ENCODE results near the gene TBC1D2B.

The TBC1D2B gene

DNA sequence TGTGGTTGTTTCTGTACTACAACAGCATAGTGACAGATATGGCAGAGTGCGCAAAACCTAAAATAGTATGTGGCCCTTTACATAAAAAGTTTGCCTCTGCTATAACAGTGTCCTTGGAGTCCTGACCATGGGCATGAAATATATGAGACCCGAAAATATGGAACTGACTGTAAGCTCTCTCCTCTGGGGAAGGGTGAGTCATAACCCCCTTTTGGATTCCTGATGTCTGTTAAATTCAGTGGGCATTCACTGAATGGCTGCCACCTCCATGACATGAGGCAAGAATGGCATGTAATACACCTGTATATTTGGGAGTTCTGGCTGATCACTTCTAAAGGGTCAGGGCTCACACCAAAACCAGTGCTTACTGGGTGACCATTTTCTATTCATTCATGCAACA is 6.1 kb downstream of the TBC1D2B start:
- no peak for DNase-seq

DNA sequence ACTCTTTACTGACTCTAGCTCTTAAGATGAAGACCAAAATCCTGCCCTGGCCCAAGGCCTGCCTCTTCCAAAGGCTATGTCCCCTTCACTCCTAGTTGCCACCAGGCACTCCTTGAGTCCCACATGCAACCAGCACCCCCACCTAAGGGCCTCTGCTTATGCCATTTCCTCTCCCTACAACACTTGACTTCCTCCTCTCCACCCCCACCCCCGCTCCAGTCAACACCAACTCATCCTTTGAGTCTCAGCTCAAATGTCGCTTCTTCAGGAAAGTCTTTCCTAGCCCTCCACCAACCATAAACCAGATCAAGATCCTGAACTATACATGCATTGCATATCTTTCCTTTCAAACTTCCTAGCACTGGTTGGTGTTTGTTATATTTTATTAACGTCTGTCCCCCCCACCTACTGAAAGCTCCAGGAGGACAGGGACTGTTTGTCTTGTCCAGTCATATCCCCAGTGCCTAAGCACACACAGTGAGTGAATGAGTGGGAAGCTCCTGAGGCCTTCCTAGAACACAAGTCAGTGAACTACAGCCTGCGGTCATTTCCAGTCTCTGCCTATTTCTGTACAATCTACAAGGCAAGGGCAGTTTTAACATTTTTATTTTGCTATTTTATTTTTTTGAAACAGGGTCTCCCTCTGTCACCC is 7.3 kb downstream of the TBC1D2B start:
- DNase-seq, result no peak

DNA sequence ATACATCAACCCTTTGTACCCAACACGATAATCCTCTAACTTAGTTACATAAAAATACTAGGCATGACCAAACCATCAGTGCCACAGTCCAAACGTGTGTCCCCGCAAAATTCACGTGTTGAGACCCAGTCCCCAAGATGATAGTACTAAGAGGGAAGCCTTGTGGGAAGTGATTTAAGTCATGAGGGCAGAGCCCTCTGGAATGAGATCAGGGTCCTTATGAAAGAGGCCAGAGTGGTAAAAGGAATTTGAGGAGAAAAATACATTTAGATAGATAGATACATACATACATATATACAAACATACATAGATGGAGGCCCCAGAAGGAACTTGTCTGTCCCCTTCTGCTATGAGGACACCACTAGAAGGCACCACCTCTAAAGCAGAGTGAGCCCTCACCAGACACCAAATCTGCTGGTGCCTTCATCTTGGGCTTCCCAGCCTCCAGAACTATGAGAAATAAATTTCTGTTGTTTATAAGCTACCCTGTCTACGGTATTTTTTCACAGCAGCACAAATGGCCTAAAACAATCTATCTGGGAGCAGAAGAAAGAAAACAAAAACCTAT is 8.0 kb downstream of the TBC1D2B start:
- DNase-seq, result no peak

DNA sequence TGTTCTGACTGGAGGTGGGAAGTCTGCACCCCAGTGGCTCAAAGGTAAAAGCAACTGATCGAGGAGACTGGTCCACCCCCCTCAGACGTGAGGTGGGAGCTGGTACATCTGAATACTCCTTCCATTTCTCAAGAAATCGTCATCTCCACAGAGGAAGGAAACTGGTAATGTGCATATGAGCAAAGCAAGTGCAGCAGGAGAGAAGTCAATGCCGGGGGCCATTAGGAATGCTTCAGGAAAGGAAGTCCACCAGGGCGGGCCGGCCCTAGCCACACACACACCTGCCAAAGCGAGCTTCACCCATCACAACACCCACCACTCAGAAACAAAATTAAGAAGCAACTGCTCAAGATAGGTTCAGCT is 8.5 kb downstream of the TBC1D2B start:
- DNase-seq, result no peak

DNA sequence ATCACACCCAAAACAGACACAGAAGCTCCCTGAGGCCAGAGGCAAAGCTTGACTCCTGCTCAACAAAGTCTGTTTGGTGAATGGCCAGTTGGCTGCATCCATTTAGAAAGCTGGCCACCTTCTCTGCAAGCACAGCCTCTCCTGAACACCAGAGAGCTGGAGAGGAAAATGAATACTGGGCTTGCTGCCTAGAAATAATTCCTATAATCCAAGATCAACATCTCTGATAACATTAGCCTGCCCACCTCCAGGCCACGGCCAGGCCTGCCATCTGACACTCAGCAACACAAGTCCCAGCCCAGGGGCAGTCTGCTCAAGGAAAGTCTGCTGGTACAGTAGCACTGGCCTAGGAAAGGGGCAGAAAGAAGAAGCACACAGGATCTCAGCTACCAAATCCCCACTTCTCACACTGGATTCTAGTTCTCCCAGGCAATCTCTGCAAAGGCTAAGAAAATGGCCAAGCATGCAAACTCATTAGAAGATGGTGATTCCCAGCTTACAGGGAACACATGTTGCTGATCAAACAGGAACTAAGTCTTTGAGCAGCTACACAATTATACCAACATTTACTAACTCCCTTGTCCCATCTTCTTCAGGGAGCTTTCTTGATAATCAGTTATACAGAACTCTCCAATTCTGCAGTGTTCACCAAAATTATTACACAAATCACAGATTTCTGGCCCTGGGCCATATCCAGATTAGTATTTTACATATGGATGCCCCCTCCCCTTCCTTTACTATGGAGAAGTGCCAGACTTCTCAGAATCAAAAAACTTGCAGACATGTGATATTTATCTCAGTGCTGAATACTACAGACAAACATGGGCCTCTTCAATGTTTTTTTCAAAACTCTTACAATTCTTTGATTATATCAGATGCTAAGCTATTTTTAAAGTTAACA is 9.9 kb downstream of the TBC1D2B start:
- DNase-seq, result no peak

DNA sequence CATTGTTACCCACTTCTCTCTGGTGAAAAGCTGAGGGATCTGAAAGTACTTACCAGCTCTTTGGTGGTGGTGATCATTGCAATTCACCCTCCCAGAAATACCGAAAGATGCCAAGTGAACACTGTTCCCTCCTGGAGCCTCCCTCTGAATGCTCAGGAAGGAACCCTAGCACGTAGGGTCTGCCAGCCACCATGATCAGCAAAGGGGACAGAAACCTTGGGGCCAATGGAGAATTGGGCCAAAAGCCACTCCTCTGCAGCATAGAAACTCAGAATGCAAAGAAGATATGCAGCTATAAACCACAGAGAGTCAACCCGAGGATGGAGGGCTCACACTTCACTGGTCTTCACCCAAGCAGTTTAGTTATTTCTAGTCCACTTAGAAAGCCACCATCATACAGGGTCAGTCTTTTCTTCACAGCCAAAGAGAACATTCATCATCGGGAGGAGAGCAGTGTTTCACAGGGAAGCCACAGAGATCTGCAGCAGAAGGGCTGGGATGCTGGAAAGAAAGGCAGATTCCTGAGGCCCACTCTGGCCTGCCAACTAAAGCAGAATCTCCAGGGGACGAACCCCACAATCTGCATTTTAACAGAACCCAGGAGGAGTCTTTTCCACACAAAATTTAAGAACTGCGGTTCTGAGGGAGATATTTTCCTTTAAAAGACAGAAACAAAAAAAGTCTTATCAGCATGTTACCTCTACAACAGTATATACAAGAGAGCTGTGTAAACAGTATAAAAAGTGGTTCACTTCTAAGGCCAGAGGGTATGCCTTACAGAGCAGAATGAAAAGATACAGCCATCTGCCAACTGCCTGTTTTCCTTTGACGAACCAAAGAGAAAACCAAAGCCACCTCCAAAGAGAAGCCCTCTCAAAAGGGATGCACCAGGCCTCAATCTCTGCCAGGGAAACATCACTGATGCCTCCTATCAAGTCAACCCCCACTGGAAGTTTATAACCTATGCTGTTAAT is 11.3 kb downstream of the TBC1D2B start:
- no peak for DNase-seq

DNA sequence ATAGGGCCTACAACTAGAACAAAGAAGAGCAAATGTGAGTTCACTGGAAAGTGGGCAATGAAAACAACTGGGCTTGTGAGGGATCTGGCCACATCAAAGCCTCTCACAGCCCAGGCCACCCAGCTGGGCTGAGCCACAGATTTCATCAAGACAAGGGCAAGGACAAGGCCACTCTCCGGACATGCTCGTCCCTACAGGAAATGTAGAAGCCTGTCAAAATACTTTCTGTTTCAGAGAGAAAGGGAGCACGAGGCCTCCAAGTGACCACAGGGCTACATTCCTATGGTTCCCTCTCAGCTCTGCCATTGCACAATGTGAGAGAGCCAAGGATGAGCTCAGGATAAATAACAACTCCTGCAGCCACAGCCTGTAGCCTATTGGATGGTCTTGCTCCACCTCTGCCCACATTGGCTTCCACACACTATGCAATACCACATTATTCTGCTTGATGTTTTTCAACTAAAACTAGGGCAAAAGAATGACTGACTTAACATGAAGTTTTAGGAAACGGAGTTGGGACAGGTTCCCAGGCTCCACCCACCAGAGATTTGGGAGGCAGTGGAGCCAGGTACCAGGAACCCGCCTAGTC is 12.1 kb downstream of the TBC1D2B start:
- DNase-seq, result no peak

DNA sequence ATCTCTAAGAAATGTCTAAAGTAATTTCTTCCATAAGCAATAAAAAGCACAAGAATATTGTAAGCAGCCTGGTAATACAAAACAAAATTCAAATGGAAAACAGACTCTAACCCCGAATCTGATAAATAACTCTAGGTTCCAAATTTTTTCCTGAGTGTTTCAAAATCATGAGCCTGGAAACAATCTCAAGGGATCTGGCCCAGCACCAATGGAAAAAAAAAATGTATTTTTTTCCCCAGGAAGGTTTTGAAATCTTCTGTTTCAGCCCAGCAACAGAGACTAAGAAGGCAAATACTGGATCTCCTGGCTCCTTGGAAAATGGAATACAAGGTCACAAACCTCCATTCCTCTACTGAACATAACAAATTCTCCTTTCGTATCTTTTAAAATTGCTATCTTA is 13.0 kb downstream of the TBC1D2B start:
- no peak for DNase-seq

DNA sequence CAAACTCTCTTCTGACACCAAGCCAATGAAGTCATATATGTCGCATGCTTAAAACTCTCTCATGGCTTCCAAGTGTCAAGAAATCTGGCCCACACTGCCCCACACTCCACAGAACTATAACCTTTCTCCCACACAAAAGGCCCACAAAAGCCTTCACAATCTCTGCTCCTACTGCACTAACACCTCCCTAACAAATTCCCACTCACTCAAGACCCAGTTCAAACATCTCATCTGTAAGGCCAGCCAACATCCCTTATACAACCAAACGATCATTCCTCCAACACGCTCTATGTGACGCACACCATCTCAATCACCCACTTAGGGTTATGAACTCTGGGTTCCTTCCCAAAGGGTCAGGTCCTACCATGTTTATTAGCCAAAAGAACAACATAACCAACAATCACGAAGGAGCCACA is 13.5 kb downstream of the TBC1D2B start:
- DNase-seq, result no peak

DNA sequence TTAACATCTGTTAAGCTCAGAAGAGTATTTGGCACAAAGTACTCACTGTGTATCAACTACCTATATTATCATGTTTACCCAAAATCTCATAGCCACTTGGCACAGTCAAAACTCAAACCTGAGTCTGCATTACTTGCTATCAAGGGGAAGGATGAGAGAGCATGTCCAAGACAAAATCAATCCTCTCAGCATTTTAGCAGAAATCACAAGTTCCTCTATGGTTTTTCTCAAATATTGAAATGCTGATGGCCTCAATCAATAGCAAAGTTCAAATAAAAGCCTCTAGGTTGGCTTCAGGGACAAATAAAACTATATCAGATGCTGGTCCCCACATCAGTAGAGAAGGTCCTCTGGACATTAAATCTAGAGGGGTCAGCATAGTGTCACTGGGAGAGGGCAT is 14.3 kb downstream of the TBC1D2B start:
- no peak for DNase-seq

DNA sequence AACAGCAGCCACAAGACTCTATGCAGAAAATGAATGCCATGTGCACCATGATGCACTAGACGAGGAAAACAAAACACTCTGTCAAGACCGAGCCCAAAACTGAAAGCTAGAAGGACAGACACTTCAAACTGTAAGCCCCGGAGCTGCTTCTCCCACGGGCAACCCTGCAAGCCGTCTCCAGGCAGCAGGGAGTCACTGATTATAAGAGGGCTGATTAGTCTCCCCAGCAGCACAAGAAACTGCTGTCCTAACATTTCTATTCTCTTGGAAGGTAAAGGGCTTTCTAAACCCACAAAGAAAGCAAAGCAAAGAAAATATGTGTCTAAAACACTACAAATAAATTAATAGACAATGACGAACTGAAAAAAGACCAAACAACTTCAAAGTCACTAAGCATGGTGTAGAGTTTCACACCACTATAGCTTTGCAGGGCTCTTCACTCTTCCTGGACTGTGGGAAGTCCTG is 15.5 kb downstream of the TBC1D2B start:
- DNase-seq, result no peak

DNA sequence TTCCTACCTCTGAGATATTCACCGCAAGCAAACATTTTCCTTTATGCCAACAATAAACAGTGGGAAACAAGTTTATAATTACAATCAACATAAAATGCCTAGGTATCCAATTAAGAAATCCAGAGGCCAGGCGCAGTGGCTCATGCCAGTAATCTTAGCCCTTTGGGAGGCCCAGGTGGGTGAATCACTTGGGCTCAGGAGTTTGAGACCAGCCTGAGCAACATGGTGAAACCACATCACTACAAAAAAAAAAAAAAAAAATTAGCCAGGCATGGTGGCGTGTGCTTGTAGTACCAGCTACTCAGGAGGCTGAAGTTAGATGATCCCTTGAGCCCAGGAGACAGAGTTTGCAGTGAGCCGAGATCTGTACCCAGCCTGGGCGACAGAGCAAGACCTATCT is 17.3 kb downstream of the TBC1D2B start:
- DNase-seq, result no peak

DNA sequence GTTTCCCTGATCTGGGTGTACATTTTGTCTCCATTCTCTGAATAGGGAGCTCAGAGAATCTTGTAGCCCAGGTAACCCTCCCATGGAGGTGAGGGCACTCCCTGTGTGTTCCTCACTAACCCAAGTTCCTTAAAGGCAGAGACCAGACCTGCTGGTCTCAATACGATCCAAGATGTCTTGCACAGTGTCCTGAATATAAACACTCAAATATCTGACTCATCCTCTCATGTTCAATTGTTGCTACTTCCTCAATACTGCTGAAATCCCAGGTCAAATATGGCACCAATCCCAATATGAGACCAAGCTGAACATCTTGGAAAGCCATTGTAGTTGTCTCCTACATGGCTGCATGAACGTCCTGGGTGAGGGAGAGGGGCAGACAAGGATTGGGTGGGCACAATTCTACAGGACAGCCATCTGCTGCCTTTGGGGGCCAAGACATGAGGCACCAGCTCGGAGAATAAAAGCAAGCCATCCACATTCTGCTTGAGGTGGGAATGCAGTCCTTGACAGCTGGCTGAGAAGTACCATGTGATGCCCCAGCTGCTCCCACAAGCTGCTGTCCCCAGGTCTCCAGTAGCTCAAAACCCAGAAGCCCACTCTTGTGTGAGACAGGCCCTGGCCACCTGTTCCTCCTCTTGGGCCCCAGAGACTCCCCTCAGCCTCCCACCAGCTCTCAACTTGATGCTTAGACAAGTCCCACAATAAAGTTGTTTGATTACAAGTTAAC is 18.2 kb downstream of the TBC1D2B start:
- DNase-seq, result no peak

DNA sequence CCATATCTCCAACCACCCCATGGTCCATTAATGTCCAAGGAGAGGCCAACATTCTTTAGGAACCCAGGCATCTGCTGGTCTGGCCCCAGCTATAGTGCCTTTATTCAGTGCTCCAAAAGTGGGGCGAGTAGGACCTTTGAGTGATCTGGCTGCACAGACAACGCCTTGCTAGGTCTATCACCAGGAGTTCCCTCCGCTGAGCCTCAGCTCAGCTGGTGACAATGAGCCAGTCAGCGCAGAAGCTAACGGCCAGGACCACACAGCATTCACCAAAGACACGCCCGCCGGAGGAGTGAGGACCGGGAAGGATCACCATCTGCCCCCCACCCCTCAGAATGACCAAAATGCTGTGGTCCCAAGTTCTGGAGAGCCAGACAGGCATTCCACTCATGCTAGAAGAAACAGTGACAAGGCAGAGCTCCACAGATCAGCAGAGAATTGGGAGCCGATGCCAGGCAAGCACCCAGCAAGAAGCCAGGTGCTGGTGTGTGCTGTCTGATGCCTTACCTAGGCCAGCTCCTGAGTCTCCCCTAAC is 19.0 kb downstream of the TBC1D2B start:
- DNase-seq, result no peak

DNA sequence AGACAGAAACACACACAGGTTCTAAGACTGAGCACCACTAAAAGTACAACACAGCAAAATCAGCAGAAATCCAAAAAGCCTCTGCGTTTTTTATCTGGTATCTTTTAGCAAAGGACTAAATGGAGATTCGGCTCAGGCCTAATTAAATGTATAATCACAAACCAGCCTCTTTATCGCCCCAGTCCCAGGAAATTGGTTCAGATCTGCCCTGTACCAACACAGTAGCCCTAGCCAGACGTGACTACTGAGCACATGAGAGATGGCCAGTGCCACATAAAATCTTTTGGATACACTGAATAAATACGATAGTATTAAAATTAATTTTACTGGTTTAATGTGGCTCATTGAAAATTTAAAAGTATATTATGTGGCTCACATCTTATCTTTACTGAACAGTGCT is 19.7 kb downstream of the TBC1D2B start:
- DNase-seq, result no peak

DNA sequence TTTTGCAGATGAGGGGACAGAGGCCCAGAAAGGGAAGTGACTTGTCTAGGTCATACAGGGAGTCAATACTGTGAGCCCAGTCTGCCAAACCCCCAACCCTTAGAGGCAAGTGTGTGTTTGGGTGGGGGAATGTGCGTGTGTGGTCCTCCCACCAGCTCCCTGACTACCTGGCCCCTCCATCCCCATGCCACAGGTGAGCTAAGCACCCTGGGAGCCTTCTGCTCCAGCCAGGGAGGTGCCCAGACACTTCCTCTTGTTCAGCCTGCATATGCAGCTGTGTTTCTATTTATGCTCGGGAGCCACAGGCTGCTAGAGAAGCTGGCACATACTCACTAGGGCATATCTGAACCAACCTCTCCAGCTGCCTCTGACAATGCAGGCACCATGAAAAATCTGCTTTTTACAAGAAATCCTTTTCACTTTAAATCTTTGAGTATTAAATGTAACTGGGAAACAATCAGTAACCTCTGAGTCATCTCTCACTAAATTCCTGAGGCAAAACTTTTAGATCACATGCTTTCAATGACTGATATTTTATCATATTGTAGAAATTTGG is 20.7 kb downstream of the TBC1D2B start:
- no peak for DNase-seq

DNA sequence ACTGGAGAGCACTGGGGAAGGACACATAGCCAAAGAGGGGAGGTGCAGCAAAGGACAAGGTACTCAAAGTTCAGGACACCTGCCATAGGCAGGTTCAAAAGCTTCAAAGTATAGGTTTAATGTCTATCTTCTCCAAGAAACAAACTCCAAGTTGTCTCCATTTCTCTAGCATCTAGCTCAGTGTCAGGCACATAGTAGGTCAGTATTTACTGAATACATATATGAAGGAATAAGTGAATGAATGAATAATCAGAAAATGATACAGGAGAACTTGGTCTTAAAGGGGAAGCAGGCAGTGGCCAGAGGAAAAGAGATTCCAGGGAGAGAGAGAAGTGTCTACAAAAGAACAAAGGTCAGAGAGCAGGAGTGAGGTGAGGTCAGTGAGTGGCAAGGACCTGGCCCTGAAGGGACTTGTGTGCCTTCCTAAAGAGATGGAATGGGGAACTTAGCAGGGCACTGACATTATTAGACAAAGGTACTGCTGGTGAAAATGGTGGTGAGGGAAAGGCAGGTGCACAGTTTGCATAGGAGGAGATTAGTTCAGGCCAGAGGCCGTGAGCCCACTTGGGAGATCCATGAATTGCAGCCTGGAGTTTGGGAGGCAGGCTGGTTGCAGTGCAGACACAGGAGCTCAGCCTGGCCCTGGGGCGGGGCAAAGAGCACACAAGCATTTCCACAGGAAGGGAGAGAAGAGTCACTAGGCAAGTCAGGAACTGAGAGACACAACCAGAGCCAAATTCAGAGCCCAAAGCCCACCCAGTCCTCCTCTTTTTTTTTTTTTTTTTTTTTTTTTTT is 21.4 kb downstream of the TBC1D2B start:
- DNase-seq, result no peak

DNA sequence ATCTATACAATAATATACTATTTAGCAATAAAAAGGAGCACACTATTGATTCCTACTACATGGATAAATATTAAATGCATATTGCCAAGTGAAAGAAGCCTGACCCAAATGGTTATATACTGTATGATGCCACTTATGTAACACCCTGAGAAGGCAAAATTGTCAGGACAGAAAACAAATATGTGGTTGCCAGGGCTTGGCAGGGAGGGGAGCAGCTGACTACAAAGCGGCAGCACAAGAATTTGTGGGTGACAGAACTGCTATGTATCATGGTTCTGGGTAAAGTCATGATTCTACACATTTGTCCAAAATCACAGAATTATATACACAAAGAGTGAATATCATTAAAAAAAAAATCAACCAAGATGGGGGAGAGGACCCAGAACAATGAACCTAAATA is 22.5 kb downstream of the TBC1D2B start:
- no peak for DNase-seq

DNA sequence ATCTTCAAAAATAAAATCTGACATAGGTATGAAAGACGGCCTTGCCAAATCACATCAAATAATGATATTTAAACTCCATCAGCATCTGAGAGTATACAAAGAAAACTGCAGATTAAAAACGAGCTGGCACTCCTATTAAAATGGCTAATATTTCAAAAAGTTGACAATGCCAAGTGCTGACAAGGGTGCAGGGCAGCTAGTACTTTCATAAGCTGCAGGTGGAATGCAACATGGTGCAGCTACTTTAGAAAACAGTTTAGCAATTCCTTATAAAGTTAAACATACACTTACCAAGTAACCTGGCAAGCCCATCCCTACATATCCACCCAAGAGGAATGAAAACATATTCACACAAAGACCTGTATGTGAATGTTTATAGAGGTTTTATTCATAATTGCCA is 23.0 kb downstream of the TBC1D2B start:
- no peak for DNase-seq

DNA sequence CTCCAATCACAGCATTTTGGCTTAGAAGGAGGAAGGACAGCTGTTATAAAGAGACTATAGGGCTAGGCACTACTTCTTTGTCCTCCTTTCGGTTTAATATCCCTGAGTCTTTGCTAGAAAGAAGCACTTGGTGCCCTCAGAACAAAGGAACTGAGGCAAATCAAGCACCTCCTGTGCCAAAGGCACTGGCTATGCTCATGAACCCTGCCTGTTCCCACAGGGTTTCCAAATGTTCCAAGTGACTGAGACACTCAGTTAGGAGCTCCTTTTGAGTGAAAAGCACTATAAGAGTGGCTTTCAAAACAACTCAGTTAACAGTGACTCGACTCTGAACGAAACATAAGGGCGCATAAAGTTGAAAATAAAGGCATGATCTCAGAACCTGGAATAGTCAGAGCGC is 25.0 kb downstream of the TBC1D2B start:
- no peak for DNase-seq

All from T-helper 9 cell (primary cell).